GM12878 (cell line): ENCODE data around the gene CEP78. TPM values are rescaled to one million over a fixed set of nuclear protein-coding genes. Genes with fewer than 3 reads are reported as not detected.

ENCODE experiments used
- ATAC-seq: fragments of 200-7000 bp; cut with Tn5 transposase; 3 replicates; pipeline ENCODE4 v1.9.1; 2020; ENCODE audit warnings: mild to moderate bottlenecking, moderate library complexity
- BruUV-seq: library from RNA; stranded (reverse); fragments of 400-500 nt; replicated peaks from 2 replicates; lab custom pipeline; 2021; lab: Mats Ljungman, UMichigan
- CTCF ChIA-PET: fragments of 300-600 bp; sonication (Branson Sonifier 250); formaldehyde crosslinking; extraction: SDS; loops from one replicate; lab custom pipeline; 2021; ENCODE audit warnings: inconsistent platforms; lab: Yijun Ruan, JAX
- POLR2A ChIA-PET: fragments of 350-600 bp; formaldehyde crosslinking; extraction: SDS; loops from one replicate; lab custom pipeline; 2021; ENCODE audit warnings: inconsistent platforms; lab: Charles Lee
- RAD21 ChIA-PET: fragments of 300-600 bp; sonication (Branson Sonifier 250); formaldehyde crosslinking; loops from one replicate; lab custom pipeline; 2023; ENCODE audit warnings: antibody characterized with exemption; ENCODE audit not compliant: unreplicated experiment; lab: Charles Lee
- SMC1A ChIA-PET: fragments of 300-600 bp; sonication (Branson Sonifier 250); formaldehyde crosslinking; loops from one replicate; lab custom pipeline; 2023; ENCODE audit not compliant: unreplicated experiment, uncharacterized antibody; lab: Charles Lee
- DNase-seq: peaks from one replicate; pipeline ENCODE4 v3.0.0-alpha.2; 2011; ENCODE audit warnings: low read depth, low spot score
- FAIRE-seq: peaks from 3 replicates; lab custom pipeline; 2011; peaks lifted over from hg19 to GRCh38; lab: Jason Lieb, UNC
- H2AFZ ChIP-seq: 2 replicates; pipeline ENCODE4 v1.6.0; 2011; ENCODE audit warnings: low read depth, low read length, control low read depth; ENCODE audit not compliant: control insufficient read depth
- H3K27ac ChIP-seq: 2 replicates; pipeline ENCODE4 v1.5.1; 2011; ENCODE audit warnings: control low read depth; ENCODE audit not compliant: control insufficient read depth, insufficient read depth
- H3K27me3 ChIP-seq, 2 experiments: replicated peaks in 1 of 2; 2 replicates each; pipeline versions ENCODE4 v1.6.0 to v1.6.1; 2011; ENCODE audit warnings: low read length in 1 of 2; ENCODE audit not compliant: control insufficient read depth in 2 of 2, insufficient read depth in 2 of 2
- H3K36me3 ChIP-seq, 2 experiments: 2 replicates each; pipeline ENCODE4 v1.5.1; 2011; ENCODE audit warnings: low read length in 1 of 2; ENCODE audit not compliant: control insufficient read depth in 2 of 2, insufficient read depth in 2 of 2
- H3K4me1 ChIP-seq: 2 replicates; pipeline ENCODE4 v1.6.1; 2011; ENCODE audit warnings: mild to moderate bottlenecking, low read length, moderate library complexity, mixed read lengths; ENCODE audit not compliant: control insufficient read depth, insufficient read depth
- H3K4me2 ChIP-seq: 2 replicates; pipeline ENCODE4 v1.6.0; 2011; ENCODE audit warnings: control low read depth; ENCODE audit not compliant: control insufficient read depth, insufficient read depth
- H3K4me3 ChIP-seq: fragments of 200-600 bp; sonication (generic); 2 replicates; pipeline ENCODE4 v1.5.1; 2016
- H3K79me2 ChIP-seq: 2 replicates; pipeline ENCODE4 v1.6.0; 2011; ENCODE audit warnings: low read length; ENCODE audit not compliant: control insufficient read depth, insufficient read depth
- H3K9ac ChIP-seq: 2 replicates; pipeline ENCODE4 v1.8.0; 2011; ENCODE audit warnings: low read length, control low read depth, mixed read lengths; ENCODE audit not compliant: control insufficient read depth, insufficient read depth
- H3K9me3 ChIP-seq: replicated peaks from 3 replicates; pipeline ENCODE4 v1.5.1; 2011; ENCODE audit warnings: mild to moderate bottlenecking, low read length; ENCODE audit not compliant: control insufficient read depth, insufficient read depth
- H4K20me1 ChIP-seq: 2 replicates; pipeline ENCODE4 v1.6.0; 2011; ENCODE audit not compliant: control insufficient read depth, insufficient read depth
- BHLHE40 ChIP-seq, 2 experiments: fragments of 450-650 bp in 1 of 2; IDR thresholded peaks; 2 replicates each; pipeline ENCODE4 v1.6.1; 2011 to 2017; ENCODE audit warnings: low read depth in 2 of 2, borderline replicate concordance in 1 of 2, improper control_type of control experiment in 1 of 2, low read length in 1 of 2, mild to moderate bottlenecking in 1 of 2
- CEBPB ChIP-seq, 2 experiments: fragments of 150-350 bp in 1 of 2; IDR thresholded peaks; 2 replicates each; pipeline ENCODE4 v1.6.1; 2012 to 2014; ENCODE audit warnings: low read depth in 2 of 2, low read length in 2 of 2, borderline replicate concordance in 1 of 2, inconsistent platforms in 1 of 2
- SREBF2 ChIP-seq: IDR thresholded peaks from 2 replicates; pipeline ENCODE4 v1.6.1; 2012; ENCODE audit warnings: mild to moderate bottlenecking, low read length
- WGBS: methylation state at CpG from one replicate; pipeline ENCODE4 v1.1.6; 2016; ENCODE audit warnings: low lambda C conversion rate; ENCODE audit not compliant: insufficient replicate concordance, insufficient coverage; ENCODE audit errors: missing lambda C conversion rate; 5-methylcytosine and 5-hydroxymethylcytosine counted together
- in situ Hi-C: fragments of 300-500 bp; cut with MboI; formaldehyde crosslinking; loops from 9 replicates; pipeline ENCODE4 v1.14.3; 2018; ENCODE audit warnings: mixed read lengths
- intact Hi-C: fragments of 100-400 bp; cut with micrococcal nuclease; formaldehyde crosslinking; loops from one replicate; pipeline ENCODE4 v1.14.2; 2022; ENCODE audit not compliant: unreplicated experiment
- polyA plus RNA-seq, 11 experiments: library from polyadenylated mRNA; depleted of rRNA in 4 of 11; unstranded in 6 of 11; stranded (reverse) in 5 of 11; fragments of >200 nt; fragmentation: Nextera tagmentation in 4 of 11; fragmentation: Illumina TruSeq in 1 of 11; extraction: Ambion mirVana in 4 of 11; extraction: Trizol in 1 of 11; gene quantifications; 1 replicate in 1 of 11; 2 replicates in 10 of 11; pipeline versions ENCODE4 v1.2.1 to v1.2.3, GENCODE V29; 2011 to 2016; ENCODE audit warnings: inconsistent platforms in 2 of 11, missing spikeins in 2 of 11, low read depth in 1 of 11
- total RNA-seq, 4 experiments: library from RNA; depleted of rRNA in 3 of 4; stranded (reverse); fragments of >200 nt in 3 of 4; fragmentation: Illumina TruSeq in 1 of 4; extraction: Trizol in 1 of 4; gene quantifications; 2 replicates each; pipeline versions ENCODE4 v1.2.1 to v1.2.3, GENCODE V29; 2013 to 2021

The CEP78 gene
- total and polyA plus RNA-seq, 10 of the 15 experiments (the other 5 are each of a cell fraction or from before 2014, with no cell fraction given) = 4.1 to 44.9 (median 27.9) TPM

- no peak for ATAC-seq
- RAD21 ChIA-PET = interaction anchor here (0.6 to 2.4 kb wide), 2 partner anchors 39 to 175 kb away, joined by 3 to 5 read pairs; no protein-coding TSS in a partner anchor
- no peaks in the 10 kb centered on the region for H4K20me1 ChIP-seq
- peaks cover 14% of the 10 kb centered on the region for H3K79me2 ChIP-seq
- FAIRE-seq = no peak
- in situ Hi-C loops (no loop called here), intact Hi-C loops (loop anchor here (2.0 kb wide), 1 partner anchor 60 kb away; the partner anchor contains the start of gene CEP78)
- H3K4me1 ChIP-seq = peaks cover 7% of the 10 kb centered on the region
- no peak for DNase-seq
- POLR2A ChIA-PET = interaction anchor here (1.2 kb wide), 1 partner anchor 24 kb away, joined by 3 read pairs; no protein-coding TSS in a partner anchor
- H3K4me3 ChIP-seq = peak overlapping the region; percentile 69
- no peaks in the 10 kb centered on the region for H3K27me3 ChIP-seq
- H2AFZ ChIP-seq = peak overlapping the region; percentile 90
- TF ChIP-seq CEBPB (IDR thresholded peaks at IDR 0.05; ENCODE audit: borderline replicate concordance in 1 of 2, low read depth in 2 of 2, low read length in 2 of 2) = 0 out of 4 replicates have a peak, but pooled peaks of 1 of the 2 experiments have one; percentile 78
- 0 out of 4 replicates have a peak, but pooled peaks of 1 of the 2 experiments have one; percentile 30 for TF ChIP-seq BHLHE40 (IDR thresholded peaks at IDR 0.05; ENCODE audit: borderline replicate concordance in 1 of 2, low read depth in 2 of 2, low read length in 1 of 2)
- no peak for TF ChIP-seq SREBF2
- no peaks in the 10 kb centered on the region for H3K9me3 ChIP-seq
- H3K36me3 ChIP-seq = no peaks in the 10 kb centered on the region; a peak in 1 of 4 replicates
- CTCF ChIA-PET = interaction anchor here (0.7 to 1.6 kb wide), 2 partner anchors 39 to 73 kb away, joined by 3 to 10 read pairs; no protein-coding TSS in a partner anchor
- peak overlapping the region; percentile 69 for H3K27ac ChIP-seq
- H3K4me2 ChIP-seq = peak overlapping the region; percentile 91
- H3K9ac ChIP-seq = peak overlapping the region; percentile 81
- SMC1A ChIA-PET = interaction anchor here (1.1 to 1.5 kb wide), 2 partner anchors 37 to 539 kb away, joined by 4 read pairs; no protein-coding TSS in a partner anchor
- BruUV-seq = no TSS peak
- WGBS = 15% methylated on average over 32 of the region's 32 CpGs
Observed at GRCh38 chr9:78296201-78296892, 60.5 kb downstream of the CEP78 start.
